Fibroblast of mammary gland (primary cell): ENCODE data around the gene ZNF417.
A peak's percentile ranks its signal among the peaks of the same experiment; 100 is the strongest.

Source experiments
- DNase-seq: peaks from one replicate; pipeline ENCODE4 v3.0.0-alpha.2; 2010; ENCODE audit warnings: low read depth
- H3K4me3 ChIP-seq: 2 replicates; pipeline ENCODE4 v1.5.1; 2011; ENCODE audit warnings: low read depth, mild to moderate bottlenecking, low read length, moderate library complexity; ENCODE audit not compliant: control insufficient read depth
- CTCF ChIP-seq: conservative IDR thresholded peaks from 2 replicates; pipeline ENCODE4 v1.5.1; 2011; ENCODE audit warnings: low read depth, low read length, inconsistent platforms; ENCODE audit not compliant: control insufficient read depth, insufficient read depth

Gene ZNF417

GRCh38 chr19:57916168-57916995 is at the start of gene ZNF417:
Gene ZNF417 (minus strand): TSS chr19:57916592. CDS start chr19:57916411, 181 bp downstream.
- H3K4me3 ChIP-seq = peak within 1 kb of the TSS; percentile 85
- peak; percentile 97 for DNase-seq
- peak; percentile 35 for TF ChIP-seq CTCF

DNA sequence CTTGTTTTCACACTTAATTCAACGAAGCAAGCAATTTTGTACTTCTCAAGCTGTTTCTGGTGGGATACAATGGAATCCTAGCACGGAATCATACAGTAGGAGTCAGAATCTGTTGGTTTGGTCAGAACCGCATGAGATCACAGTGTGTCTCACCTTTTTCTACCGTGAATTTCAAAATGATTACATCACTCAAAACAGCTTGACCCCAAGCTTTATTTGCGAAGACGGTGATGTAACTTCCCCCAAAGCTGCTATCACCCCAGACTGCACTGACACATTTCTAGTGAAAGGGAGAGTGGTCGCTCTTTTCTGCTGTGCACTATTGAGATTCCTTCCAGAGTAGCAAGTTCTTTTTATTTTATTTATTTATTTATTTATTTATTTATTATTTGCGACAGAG is 48.4 kb upstream of the ZNF417 start:
- no peak for DNase-seq
- no peak overlapping the region for H3K4me3 ChIP-seq
- no peak for TF ChIP-seq CTCF

GRCh38 chr19:57961785-57962184 is 45.4 kb upstream of the ZNF417 start:
- no peak overlapping the region for H3K4me3 ChIP-seq
- no peak for DNase-seq
- TF ChIP-seq CTCF = no peak

DNA sequence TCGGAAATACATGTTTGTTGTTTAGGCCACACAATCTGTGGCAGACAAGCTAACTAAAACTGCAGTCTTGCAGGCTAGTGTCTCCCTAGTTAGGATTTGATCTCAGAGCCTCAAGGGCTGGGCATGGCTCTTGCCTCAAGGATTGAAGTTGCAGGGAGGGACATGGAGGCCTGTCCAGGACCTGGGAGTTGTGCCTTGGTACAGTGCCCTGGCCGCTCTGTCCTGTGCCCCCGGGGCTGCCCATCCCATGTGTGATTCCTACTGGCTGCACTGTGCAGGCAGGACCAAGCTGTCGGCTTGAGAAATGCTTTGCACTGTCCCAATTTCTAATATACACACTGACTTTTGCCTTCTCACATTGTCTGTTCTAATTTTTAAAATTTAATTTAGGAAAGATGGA is 38.6 kb upstream of the ZNF417 start:
- H3K4me3 ChIP-seq = no peak overlapping the region
- no peak for DNase-seq
- TF ChIP-seq CTCF = no peak

DNA sequence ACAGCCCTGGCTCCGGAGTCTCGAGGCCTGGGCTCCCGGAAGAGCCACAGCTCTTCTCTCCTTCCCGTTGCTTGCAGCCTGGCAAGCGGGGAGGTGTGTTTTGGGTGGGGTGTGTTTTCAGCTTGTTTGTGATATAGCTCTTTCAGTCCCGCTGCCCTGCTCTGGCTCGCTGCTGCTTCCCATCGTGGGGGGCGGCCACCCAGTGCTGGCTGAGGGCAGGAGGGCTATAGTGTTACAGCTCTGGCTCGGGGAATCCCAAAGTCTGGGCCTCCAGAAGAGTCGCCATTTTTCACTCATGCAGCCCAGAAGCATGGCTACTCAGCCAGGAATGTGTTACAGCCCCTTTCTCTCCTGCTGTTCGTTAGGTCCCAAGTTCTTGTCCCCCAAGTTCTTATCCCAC is 33.3 kb upstream of the ZNF417 start:
- no peak for TF ChIP-seq CTCF
- H3K4me3 ChIP-seq = no peak overlapping the region
- DNase-seq = no peak

DNA sequence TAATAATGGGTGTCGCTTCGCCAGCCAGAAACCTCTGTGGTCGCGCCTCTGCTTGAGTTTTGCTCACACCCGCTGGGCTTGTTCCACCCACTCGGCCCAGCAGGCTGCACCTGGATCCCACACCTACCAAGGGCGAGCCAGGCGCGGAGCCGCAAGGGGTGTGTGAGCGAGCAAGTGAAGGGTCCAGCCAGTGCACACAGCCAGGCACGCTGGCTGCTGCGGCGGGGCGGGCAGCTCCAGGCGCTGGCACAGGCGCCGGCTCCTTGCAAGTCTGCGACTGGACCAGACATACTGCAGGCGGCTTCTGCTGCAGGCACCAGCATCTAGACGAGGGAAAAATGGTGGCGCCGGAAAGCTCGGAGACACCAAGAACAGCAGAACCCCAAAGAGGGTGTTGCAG is 32.9 kb upstream of the ZNF417 start:
- no peak overlapping the region for H3K4me3 ChIP-seq
- TF ChIP-seq CTCF = no peak
- DNase-seq = no peak
